SW480 (cell line): ENCODE data around the gene AKAP13.

Source experiments
- DNase-seq: peaks from one replicate; pipeline ENCODE4 v3.0.0-alpha.2; 2016; ENCODE audit warnings: low spot score

Gene AKAP13

DNA sequence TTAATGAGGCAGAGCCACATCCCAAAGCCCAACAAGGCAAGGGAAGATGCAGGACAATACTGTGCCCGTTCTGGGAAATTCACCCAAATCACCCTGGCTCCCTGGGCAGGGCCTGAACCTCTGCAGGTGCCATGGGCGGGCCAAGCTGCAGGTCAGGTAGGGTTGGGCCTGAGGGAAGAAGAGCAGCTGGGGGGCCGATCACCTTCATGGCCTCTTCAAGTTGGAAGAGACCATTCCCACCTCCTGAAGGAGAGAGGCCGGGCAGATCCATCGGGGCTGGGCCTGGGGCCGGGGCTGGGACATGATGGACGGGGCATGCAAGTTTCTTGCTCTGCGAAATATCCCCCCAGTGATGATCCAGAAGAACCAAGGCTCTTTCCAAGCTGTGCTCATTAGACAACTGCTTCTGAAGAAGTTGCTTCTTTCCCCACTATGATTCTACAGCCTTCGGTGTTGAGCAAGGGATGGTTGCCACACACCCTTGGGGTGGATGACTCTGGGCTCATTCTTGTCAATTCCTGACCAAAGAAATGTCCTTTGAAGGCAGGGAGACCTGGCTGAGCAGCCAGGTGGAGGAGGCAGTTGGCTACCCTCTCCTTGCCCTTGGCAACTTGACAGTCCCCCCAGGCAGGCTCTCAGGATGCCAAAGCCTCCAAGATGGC is 376.1 kb downstream of the AKAP13 start:
- no peak for DNase-seq

DNA sequence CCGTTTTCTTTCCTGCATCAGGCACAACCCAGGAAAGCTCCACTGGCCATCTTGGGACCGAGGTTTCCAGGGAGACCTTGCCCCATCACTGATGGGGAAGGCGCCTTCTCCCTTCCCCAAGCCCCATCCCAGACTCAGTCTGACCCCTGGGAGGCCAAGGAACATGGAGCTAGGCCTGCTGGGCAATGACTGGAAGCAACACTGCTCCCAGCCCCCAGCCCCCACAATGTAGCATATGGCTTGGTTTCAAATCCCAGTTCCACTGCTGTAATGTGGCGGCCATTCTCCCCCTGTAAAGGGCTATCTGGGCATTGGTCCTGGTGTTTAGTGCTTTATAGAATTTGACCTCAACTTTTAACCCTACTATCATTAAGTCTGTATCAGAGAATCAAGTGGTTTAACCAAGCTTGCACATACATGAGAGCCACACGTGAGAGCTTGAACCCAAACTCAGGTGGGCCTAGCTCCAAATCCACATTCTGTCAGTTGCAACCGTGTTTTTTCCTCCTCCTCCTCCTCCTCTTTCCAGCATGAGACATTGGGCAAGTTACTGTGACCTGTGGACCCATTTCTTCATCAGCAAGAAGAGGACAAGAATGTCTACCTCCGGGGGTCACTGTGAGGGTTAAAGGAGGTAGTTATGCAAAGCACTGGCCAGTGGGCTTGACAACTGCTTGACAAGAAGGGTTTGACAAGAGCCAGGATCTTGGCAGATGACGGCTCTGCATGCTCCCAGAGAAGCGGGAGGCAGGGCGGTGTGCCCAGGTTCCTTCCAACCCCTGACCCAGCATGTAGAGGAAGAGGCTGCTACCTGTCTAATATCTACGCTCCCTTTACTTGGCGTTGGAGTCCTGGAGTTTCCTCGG is 376.9 kb downstream of the AKAP13 start:
- no peak for DNase-seq

DNA sequence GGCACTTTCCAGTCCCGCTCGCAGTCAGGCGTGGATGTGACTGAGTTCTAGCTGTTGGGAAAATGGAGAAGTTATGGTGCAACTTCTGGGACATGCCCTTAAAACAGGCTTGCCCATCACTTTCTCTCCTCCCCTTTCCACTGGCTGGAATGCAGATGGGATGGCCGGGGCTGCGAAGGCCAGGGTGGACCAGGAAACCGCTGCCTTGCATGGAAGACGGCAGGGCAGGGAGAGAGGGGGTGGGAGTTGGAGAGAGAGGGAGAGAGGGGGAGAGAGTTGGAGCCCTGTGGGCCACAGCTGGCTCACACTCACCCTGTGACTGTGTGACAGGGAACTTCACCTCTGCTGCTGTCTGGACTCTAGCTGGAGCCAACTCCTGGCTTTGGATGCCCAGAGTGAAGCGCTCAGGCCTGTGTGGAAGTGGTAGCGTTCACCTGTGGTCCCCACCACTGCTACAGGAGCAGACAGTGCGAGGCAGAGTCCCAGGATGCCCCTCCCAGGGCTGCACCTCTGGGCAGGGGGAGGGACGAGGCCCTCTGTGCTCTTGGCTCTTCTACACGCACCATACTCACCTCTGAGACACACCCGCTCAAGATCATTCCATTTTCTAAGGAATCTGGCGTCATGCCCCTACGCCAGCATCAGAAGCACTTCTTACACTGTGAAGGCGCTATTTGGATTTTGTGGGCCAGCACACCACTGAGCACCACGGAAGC is 377.7 kb downstream of the AKAP13 start:
- no peak for DNase-seq

DNA sequence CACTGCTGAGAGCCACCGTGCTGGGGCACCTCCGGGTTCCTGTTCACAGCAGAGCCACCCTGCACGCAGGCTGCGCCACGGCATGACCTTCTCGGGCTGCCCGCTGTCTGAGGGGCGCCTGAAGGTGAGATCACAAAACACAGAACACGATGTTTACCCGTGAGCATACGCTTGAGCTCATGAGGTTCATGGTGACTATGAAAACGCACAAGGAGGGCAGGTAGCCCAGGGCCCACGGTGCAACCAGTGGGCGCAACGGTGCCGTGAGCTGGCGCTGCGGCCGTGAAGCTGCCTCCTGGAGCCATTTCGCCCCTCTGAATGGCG is 378.2 kb downstream of the AKAP13 start:
- no peak for DNase-seq

DNA sequence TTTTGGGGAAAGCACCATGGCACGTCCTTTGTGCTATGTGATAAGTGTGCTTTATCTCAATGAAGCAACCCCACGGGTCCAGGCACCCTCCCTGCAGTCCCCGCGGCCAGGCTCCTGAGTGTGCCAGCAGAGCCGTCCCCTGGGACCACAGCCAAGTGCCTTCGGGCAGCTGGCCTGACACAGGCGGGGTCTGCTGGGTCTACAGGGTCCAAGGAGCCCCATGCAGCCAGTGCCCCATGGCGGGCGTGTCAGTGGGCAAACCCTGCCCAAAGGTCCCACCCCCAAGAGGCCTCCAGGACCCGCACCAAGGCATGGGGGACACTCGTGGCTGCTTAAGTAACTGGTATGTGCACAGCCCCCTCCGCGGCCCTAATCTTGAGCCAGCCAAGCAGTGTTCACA is 379.0 kb downstream of the AKAP13 start:
- no peak for DNase-seq

DNA sequence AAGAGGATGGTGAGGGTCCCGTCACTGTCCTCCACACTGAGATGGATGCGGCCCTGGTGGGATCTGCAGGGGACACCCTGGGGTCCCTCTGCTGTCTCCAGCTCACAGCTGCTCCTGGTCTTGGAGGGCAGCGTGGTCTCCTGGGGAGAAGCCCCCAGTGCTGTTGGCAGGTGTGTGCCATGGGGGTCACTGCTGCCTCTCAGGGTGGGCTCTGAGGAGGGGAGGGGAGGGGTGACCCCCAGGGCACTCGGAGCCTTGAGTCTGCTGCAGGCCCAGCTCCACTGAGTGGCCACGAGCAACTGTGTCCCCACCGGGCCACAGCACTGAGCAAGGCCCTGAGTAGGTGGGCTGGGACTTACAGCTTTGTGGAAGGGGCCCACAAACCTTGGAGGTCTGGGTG is 379.6 kb downstream of the AKAP13 start:
- DNase-seq: no peak

DNA sequence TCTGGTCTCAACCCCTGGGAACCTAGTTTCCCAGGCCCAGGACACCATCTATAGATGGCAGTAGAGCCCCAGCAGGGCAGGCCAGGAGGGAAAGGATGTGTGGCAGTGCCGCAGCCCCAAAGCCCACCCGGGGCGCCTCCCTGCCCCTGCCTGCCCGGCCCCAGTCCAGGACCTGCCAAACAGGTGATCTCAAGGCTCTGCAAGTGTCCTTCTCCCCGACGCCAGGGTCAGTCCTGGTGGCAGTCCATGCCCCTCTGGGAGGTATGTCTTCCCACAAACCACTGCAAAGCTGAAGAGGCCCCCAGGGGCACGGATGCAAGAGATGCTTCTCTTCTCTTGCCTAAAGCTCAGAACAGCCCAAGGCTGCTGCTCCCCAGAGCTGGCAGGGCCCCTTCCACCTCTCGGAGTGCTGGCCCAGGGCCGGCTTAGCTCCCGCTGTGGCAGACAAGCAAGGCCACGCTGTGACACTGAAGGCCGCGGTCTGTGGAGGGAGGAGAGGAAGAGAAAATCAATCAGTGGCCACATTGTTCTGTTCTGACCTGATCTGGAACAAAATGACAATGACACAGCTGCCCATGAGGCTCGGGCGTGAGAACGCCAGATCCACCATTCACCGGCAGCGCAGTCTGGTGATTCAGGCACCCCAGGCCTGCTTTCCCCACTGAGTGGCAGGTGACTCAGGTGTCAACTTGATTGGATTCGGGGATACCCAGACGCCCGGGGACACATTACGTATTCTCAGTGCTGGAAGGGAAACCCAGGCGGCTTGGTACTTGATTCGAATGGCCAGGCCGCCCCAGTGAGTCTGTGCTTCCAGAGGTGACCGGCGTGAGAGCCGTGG is 380.3 kb downstream of the AKAP13 start:
- DNase-seq: no peak

DNA sequence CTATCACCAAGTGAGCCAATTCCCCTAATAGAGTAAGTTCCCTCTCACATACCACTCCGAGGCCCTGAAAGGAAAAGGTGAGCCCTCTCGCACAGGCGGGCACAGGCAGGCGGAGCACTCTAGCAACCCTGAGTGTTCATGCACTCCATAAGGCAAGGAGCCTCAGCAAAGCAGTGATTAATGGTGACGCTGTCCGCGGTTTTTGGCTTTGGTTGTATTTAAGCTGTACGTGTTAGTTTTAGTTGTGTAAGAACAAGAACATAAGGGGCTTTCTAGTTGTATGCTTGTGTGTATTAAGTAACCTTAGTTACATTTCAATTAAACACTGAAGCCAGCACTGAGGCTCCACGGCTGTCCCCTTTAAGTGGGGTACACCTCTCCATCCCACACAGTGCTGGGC is 381.2 kb downstream of the AKAP13 start:
- no peak for DNase-seq

DNA sequence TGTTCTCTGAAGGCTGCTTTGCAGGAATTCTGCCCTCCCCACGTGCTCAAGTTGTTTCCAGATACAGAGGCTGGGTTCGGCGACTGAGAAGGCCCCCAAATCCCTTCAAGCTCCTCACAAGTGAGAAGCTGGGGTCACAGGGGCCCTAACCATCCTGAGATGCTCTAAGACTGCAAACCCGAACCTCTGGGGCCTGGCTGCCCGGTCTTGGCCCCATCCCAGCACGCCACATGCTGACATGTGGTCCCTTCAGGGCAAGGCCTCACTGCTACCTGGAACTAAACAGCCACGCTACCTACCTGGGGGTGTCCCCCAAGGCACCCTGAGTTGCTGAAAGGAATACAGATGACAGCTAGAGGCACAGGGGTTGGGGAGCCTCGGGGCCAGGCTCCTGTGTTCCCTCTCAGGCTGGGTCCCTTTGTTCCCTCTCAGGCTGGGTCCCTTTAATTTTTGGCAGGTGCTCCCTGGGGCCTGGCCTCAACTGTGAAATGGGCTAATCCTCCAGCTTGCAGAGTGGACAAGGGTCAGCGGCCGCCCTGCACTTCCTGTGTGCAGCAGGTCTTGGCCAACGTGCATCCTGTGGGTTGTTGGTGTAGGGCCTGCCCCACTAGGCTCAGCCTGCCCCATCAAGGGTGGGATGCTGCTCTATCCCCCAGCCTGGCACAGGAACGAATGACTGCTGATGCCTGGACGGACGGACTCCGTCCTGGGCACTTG is 381.8 kb downstream of the AKAP13 start:
- DNase-seq: no peak

DNA sequence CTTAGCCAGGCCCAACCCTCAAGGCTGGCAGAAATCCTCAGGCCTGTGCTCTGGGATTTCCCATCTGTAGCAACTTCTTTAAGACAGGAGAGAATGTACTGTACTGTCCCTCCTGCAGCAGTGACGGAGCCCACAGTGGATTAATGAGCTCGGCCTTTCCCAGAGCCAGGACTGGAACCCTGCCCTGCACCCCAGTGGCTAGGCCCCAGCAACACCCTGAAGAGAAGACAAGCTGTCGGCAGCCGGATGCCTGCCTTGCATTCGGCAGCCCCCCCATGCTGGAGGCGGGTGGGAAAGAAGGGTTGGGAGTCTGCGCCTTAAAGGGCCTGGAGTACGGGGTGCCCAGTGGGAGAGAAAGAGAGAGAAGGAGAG is 382.3 kb downstream of the AKAP13 start:
- DNase-seq: no peak

DNA sequence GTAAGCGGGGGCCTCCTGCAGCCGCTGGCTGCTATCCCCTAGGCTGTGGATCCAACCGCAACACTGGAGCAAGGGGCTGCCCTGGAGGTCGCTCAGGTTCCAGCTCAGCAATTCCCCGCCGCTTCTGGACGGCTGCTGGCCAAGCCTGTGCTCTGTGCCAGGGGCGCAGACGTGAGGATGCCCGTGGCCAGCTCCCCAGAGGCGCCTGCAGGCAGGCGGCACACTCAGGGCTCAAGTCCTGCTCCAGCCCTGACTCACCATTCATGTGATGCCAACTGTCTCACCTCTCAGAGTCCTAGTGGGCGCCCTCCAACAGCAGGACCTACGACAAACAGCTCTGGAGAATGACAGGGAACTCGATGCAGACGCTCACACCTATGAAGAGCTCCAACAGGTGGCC is 382.8 kb downstream of the AKAP13 start:
- DNase-seq: no peak

DNA sequence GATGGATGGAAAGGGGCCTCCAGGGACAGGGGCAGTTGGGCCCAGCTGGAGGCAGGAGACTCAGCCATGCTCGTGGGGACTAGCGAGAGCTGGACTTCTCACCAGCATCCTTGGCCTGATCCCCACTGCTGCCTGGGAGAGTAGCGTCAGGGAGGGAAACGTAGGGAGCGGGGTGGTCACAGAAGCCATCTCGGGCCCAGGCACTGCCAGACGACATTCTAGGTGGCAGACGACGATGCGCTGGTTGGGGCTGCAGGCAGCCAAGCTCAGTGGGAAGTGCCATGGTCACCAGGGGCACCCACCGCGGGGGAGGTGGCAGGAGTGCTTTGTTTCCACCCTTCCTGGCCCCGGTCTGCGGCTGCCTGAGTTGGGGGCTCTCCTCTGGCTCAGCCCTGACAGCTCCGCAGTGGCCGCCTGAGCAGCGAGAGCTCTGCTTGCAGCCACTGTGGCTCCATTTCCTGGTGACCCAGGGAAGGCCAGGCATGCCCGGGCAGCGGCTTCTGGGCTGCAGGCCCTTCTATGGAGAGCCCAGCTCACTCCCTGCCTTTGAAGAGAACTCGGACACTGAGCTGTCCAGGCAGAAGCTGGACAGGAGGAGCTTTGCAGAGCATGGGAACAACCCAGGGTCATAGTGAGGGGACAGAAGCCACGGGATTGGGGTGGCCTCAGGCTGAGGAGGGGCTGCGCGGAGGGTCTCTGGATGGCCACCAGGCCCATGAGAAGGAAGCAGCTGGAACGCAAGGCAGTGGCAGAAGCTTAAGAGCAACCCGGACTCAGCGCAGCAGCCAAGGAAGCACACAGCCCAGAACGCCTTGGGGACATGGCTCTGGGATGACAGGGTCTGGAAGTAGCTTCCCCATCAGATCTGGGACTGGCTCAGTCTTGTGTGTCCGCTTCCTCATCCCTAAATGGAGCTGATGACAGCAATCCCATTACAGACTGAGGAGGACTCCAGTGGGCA is 383.6 kb downstream of the AKAP13 start:
- no peak for DNase-seq

DNA sequence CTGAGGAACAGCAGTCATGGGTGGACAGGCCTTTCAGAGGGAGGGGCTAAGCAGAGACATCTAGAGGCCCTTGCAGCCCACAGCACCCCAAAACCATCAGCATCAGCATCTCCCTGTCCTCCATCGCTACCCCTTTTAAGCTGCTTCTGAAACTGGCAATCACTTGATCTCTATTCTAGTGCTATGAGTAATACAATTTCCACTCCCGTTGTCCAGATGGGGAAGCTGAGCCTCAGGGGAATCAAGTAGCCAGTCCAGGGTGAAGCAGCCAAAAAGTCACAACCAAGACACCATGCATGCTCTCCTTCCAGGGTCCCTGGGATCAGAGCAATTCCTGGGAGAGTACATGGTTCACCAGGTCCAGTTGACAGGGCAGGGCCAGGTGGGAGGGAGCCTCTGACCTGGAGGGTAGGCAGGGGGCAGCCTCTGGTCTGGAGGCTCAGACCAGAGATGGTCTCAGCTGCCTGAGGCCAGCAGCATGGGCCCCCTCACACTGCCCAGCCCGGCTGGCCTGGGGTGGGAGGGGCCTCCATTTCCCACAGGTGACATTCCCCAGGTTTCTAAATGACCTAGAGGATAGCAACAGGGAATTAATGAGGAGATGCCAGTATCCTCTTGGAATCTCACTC is 384.4 kb downstream of the AKAP13 start:
- DNase-seq: no peak

DNA sequence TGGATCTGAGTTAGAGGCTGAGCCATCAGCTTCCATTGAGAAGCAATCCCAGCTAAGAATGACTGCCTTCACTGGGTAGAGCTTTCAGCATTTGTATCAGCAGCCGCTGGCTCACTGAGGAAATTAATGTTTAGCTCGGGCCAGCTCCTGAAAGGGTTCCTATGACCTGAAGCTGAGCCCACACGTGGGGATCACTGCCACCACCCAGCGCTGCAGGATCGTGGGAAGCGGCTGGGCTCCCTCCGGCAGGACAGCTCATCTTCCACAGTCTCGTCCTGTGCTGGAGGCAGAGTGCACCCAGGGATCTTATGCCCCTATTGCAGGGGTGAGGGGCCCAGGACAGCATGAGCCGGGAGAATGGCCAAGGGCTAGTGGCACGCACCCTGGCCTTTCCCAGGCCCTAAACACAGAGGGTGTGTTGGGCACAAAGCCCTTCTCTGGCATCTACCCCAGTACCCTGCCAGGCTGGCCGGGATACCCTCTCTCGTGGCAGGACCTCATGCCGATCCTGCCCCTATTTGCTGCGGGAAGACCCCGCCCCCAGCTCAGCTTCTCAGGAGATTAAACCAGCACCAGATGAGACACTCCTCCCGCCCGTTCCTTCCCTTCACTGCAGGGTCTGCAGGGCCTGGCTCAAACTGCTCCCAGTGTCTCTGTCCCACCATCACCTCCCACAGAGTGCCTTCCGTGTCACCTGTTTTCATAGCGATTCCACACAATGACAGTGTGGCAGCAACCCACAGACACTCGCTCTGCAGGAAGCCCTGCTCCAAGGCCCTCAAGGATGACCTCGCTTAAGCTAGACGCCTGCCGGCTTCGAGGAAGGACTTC is 385.8 kb downstream of the AKAP13 start:
- DNase-seq: no peak

DNA sequence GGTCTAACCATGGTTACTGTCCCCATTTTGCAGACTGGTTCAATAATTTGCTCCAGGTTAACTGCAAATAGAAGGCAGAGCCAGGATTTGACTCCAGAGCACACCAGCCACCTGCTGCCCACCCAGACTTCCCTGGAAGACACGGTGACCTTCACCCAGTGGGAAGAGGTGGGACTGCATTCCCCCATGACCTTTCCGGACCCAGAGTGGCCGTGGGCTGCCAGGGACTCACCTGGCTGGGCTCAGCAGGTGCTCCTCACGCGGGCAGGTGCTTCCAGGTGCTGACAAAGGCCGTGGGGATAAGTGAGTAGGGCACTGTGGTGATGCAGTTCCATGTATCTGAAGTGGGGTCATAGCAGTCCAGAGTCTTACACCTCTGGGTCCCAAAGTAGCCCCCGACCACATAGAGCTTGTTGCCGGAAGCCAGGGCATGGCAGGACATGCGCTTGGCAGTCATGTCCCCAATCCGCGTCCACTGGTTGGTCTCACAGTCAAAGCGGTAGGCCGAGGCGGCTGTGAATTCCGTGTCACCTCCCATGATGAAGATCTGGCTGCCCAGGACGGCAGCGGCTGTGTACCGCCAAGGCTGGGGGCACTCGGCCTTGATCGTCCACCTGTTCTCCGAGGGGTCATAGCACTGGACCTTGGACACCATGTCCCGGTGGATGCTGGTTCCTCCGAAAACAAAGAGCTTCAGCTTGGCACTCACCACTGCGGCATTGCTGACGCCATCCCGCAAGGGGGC is 387.6 kb downstream of the AKAP13 start:
- DNase-seq: no peak

DNA sequence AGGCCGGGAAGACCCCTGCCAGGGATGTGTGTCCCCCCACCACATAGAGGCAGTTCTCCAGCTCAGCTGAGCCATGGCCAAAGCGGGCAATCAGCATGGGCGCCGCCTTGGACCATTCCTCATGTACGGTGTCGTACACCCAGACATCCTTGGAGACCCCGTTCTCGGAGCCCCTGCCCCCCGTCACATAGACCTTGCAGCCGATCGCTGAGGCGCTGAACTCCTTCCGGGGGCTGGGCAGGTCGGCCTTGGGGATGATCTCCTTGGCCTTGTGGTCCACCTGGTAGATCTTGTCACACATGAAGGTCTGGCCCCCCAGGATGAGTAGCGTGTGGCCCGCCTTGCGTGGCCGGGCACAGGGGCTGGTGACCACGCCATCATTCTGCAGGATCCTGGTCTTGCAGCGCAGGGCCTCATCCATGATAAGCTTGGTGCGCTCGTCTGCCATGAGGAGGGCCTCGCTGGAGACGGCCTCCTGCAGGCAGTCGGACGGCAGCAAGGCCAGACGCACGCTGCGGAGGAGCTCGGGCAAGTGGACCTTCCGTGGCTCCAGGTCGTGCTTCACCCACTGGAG is 388.3 kb downstream of the AKAP13 start:
- DNase-seq: no peak

DNA sequence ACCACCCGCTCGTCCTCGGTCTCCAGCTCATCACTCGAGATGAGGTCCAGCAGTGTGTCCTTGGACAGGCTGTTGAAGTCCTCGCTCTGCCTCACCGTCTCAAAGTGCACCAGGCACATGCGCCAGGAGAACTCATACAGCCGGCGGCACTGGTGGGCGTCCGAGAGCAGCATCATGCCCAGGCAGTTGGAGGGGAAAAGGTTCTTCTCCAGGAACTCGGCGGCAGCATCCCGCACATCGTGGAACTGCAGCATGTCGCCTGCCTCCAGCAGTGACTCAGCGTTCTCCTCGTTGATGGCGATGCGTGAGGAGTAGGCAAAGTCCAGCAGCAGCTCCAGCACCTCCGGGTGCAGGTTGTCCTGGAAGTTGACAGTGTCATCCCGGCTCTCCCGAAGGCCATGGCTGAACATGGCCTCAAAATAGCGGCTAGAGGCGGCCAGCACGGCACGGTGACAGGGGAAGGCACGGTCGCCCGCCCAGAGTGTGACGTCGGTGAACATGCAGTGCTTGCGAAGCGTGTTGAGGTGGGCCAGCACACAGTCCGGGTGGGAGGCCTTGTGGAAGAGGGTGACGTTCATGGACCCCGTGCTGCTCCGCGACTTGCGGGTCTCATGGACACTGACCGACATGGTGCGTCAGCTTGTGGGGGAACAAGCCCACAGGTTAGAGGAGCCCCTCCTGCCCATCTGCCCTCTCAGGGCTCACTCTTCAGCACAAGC is 388.9 kb downstream of the AKAP13 start:
- no peak for DNase-seq
